Epithelial cell of proximal tubule (primary cell): ENCODE results near the gene PTK7. TPM values are rescaled to one million over a fixed set of nuclear protein-coding genes. Genes with fewer than 3 reads are reported as not detected.

Experiments
- DNase-seq: peaks from one replicate; pipeline ENCODE4 v3.0.0-alpha.2; 2011; ENCODE audit warnings: low read depth
- H3K4me3 ChIP-seq: 2 replicates; pipeline ENCODE4 v1.5.1; 2011; ENCODE audit warnings: low read depth, mild to moderate bottlenecking, low read length
- total RNA-seq: library from RNA; depleted of rRNA; stranded (reverse); fragments of >200 nt; gene quantifications from 2 replicates; pipeline ENCODE4 v1.2.3, GENCODE V29; 2015
- TF ChIP-seq, protein P1 (sequence below): conservative IDR thresholded peaks from 2 replicates; pipeline ENCODE4 v1.5.1; 2012; ENCODE audit warnings: low read depth, mild to moderate bottlenecking, low read length

The PTK7 gene
- total RNA-seq, 1 donor from 2014 or later, result 91.2 TPM

DNA sequence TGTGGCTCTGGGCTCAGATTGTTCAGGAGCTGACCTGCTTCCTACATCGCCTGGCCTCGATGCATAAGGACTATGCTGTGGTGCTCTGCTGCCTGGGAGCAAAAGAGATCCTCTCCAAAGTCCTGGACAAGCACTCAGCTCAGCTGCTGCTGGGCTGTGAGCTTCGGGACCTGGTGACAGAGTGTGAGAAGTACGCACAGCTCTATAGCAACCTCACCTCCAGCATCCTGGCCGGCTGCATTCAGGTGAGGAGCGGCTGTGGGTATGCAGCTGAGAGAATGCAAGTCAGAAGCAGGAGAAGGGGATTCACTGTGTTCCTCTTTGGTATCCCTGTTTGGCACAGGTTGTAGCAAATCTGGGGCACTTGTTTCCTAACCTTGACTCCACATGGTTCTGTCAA, 123.8 kb downstream of the PTK7 start:
- TF ChIP-seq, protein P1, sequence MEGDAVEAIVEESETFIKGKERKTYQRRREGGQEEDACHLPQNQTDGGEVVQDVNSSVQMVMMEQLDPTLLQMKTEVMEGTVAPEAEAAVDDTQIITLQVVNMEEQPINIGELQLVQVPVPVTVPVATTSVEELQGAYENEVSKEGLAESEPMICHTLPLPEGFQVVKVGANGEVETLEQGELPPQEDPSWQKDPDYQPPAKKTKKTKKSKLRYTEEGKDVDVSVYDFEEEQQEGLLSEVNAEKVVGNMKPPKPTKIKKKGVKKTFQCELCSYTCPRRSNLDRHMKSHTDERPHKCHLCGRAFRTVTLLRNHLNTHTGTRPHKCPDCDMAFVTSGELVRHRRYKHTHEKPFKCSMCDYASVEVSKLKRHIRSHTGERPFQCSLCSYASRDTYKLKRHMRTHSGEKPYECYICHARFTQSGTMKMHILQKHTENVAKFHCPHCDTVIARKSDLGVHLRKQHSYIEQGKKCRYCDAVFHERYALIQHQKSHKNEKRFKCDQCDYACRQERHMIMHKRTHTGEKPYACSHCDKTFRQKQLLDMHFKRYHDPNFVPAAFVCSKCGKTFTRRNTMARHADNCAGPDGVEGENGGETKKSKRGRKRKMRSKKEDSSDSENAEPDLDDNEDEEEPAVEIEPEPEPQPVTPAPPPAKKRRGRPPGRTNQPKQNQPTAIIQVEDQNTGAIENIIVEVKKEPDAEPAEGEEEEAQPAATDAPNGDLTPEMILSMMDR, result no peak
- H3K4me3 ChIP-seq, result no peak overlapping the region
- no peak for DNase-seq

DNA sequence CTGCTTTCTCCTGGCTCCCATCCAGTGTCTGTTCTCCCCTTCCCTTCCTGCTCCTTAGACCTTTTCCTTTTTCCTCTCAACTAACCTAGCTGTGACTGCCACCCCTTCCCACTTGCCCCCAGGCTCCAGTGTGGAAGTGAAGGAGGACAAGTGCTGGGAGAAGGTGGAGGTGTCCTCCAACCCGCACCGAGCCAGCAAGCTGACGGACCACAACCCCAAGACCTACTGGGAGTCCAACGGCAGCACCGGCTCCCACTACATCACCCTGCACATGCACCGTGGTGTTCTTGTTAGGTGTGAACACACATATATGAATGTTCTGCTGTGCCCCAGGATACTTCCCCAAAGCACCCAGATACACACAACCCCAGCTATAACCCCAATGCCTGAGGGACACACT, 124.4 kb downstream of the PTK7 start:
- H3K4me3 ChIP-seq, result no peak overlapping the region
- DNase-seq, result no peak
- TF ChIP-seq, protein P1, result no peak

DNA sequence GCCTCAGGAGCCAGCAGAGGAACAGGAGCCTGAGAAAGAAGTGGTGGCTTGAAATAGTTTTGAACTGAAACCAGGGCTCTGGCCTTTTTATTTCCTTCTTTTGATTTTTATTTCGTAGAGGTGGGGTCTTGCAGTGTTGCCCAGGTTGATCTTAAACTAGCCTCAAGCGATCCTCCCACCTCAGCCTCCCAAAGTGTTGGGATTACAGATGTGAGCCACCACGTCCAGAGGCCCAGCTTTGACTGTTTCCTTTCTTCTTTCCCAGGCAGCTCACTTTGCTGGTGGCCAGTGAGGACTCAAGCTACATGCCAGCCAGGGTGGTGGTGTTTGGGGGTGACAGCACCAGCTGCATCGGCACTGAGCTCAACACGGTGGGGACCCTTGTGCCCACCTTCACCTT, 126.3 kb downstream of the PTK7 start:
- TF ChIP-seq, protein P1, result no peak
- no peak for DNase-seq
- no peak overlapping the region for H3K4me3 ChIP-seq

DNA sequence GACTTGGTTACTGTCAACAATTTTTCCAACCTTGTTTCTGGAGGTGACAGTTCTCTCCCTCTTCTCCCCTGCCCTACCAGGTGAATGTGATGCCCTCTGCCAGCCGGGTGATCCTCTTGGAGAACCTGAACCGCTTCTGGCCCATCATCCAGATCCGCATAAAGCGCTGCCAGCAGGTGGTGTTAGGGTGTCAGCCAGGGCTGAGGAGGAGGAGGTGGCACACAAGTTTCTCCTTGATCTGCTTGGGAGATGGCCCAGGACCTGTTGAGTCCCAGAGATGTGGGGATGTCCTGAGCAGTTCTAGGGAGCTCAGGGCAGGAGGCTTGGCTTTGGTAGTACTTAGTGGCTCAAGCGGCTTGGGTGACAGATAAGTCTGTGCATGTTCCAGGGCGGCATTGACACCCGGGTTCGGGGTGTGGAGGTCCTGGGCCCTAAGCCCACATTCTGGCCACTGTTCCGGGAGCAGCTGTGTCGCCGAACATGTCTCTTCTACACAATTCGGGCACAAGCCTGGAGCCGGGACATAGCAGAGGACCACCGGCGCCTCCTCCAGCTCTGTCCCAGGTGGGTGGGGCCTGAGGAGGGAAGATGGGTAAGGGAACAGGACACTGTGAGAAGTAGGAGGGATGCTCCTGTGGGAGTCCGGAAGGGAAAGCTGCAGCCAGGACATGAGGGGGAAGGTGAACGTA, 127.1 kb downstream of the PTK7 start:
- no peak for DNase-seq
- TF ChIP-seq, protein P1, result no peak
- no peak overlapping the region for H3K4me3 ChIP-seq

DNA sequence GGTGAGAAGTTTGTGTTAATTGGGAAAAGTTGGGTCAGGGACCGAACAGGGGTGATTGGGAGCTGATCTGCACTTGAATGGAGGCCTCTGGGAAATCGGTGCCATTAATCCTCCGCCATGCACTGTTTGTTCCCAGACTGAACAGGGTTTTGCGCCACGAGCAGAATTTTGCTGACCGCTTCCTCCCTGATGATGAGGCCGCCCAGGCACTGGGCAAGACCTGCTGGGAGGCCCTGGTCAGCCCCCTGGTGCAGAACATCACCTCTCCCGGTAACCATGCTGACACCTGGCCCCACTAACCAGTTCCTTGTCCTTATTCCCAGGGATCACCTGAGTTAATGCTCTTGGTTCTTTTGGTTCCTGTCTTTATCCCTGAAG, 127.6 kb downstream of the PTK7 start:
- no peak for DNase-seq
- TF ChIP-seq, protein P1, result no peak
- H3K4me3 ChIP-seq, result no peak overlapping the region

DNA sequence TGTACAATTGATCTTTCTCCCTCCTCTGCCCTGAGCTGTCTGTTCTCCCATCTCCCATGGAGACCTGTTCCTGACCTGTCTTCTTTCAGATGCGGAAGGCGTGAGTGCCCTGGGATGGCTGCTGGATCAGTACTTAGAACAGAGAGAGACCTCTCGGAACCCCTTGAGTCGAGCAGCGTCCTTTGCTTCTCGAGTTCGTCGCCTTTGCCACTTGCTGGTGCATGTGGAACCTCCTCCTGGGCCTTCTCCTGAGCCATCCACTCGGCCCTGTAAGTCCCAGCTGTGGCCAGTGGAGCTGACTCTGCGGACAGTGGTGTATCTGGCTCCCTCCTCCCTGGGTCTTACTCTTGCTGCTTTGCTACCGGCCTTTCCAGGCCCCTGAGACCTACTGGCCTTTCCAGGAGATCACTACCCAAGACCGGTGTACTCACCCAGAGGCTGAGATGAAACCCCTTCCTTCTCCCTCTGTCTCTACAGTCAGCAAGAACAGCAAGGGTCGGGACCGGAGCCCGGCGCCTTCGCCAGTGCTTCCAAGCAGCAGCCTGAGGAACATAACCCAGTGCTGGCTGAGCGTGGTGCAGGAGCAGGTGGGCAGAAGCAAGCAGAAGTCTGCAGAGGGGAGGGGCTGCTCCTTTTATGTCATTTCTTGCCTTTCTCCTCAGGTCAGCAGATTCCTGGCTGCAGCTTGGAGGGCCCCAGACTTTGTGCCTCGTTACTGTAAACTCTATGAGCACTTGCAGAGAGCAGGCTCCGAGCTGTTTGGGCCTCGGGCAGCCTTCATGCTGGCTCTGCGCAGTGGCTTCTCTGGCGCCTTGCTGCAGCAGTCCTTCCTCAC, 128.4 kb downstream of the PTK7 start:
- TF ChIP-seq, protein P1, result no peak
- no peak for DNase-seq
- H3K4me3 ChIP-seq, result no peak overlapping the region
